Measurements from ENCODE around the gene PAFAH1B1. TPM values are rescaled to one million over a fixed set of nuclear protein-coding genes. Genes with fewer than 3 reads are reported as not detected.

Gene PAFAH1B1
- total RNA-seq, 2 donors from 2014 or later: 39.7 to 60.3 TPM

DNA sequence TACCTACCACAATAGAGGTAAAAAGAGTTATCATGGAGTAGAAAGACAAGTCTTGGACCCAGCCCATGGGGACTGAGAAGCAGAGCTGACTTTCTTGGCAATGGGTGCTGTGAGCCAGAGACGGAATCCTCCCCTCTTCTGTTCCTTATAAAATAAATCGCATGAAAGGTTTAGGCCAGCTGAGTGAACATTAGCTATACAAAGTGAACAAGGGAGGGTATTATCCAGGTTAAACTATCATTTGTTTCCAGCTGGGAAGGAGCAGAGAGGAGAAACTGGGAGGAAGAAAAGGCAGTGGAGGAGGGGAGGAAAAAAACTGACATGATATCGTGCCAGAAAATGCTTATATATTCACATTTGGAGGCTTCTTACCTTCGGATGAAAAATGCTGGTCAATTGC is 13.3 kb upstream of the PAFAH1B1 start:
- no peak overlapping the region for H3K4me3 ChIP-seq
- no peak overlapping the region for H3K27ac ChIP-seq
- intact Hi-C loops (cut with DNase I): no loop called here
- TF ChIP-seq, protein P1, sequence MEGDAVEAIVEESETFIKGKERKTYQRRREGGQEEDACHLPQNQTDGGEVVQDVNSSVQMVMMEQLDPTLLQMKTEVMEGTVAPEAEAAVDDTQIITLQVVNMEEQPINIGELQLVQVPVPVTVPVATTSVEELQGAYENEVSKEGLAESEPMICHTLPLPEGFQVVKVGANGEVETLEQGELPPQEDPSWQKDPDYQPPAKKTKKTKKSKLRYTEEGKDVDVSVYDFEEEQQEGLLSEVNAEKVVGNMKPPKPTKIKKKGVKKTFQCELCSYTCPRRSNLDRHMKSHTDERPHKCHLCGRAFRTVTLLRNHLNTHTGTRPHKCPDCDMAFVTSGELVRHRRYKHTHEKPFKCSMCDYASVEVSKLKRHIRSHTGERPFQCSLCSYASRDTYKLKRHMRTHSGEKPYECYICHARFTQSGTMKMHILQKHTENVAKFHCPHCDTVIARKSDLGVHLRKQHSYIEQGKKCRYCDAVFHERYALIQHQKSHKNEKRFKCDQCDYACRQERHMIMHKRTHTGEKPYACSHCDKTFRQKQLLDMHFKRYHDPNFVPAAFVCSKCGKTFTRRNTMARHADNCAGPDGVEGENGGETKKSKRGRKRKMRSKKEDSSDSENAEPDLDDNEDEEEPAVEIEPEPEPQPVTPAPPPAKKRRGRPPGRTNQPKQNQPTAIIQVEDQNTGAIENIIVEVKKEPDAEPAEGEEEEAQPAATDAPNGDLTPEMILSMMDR (IDR thresholded peaks at IDR 0.05): no peak
- no peak for TF ChIP-seq POLR2A (IDR thresholded peaks at IDR 0.05)
- no peaks in the 10 kb centered on the region for H3K36me3 ChIP-seq (replicated peaks in 1 of 2; ENCODE audit: insufficient read depth in 1 of 2, low read depth in 2 of 2)
- H3K27me3 ChIP-seq: no peaks in the 10 kb centered on the region
- no peak for DNase-seq
- no peaks in the 10 kb centered on the region for H3K9me3 ChIP-seq
- 58% methylated on average over 4 of the region's 4 CpGs for WGBS, 2 donors
- ATAC-seq: no peak
- H3K4me1 ChIP-seq: no peaks in the 10 kb centered on the region

DNA sequence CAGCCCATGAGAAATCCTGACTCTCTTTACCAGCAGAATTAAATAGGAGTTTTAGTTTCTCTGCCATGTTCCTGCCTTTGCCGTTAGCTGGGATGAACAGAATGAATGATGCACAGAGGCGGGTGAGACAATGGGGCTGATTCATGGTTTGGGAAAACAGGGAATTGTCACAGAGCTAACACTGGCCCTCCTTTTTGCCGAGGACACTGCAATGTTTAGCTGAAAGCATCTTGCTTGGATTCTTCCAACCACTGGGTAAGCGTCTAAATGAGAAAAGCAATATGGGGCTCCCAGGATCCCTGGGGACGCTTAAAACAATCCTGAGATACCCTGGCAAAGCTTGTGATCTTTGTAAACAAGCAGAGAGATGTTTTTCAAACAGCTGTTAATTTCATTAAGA is 12.8 kb upstream of the PAFAH1B1 start:
- H3K4me3 ChIP-seq: no peak overlapping the region
- no peak for DNase-seq
- no peaks in the 10 kb centered on the region for H3K4me1 ChIP-seq
- TF ChIP-seq, protein P1 (IDR thresholded peaks at IDR 0.05): no peak
- TF ChIP-seq POLR2A (IDR thresholded peaks at IDR 0.05): no peak
- no peaks in the 10 kb centered on the region for H3K36me3 ChIP-seq (replicated peaks in 1 of 2; ENCODE audit: insufficient read depth in 1 of 2, low read depth in 2 of 2)
- H3K27me3 ChIP-seq: no peaks in the 10 kb centered on the region
- H3K27ac ChIP-seq: no peak overlapping the region
- no peak for ATAC-seq
- intact Hi-C loops (cut with DNase I): no loop called here
- 67 to 69% methylated on average over 5 of the region's 5 CpGs for WGBS, 2 donors
- no peaks in the 10 kb centered on the region for H3K9me3 ChIP-seq

DNA sequence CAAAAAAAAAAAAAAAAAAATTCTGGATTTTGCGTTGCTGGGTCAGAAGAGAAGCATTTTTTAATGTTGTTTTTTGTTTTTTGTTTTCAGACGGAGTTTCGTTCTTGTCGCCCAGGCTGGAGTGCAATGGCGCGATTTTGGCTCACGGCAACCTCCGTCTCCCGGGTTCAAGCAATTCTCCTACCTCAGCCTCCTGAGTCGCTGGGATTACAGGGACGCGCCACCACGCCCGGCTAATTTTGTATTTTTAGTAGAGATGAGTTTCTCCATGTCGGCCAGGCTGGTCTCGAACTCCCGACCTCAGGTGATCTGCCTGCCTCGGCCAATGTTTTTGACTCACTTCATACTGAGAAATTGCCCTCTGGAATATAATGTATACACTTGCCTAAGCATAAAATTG is 11.0 kb upstream of the PAFAH1B1 start:
- H3K27ac ChIP-seq: no peak overlapping the region
- H3K4me1 ChIP-seq: no peaks in the 10 kb centered on the region
- ATAC-seq (no peak), DNase-seq (no peak)
- whole genome bisulfite sequencing, 2 donors: 91 to 96% methylated on average over 18 of the region's 18 CpGs
- H3K27me3 ChIP-seq: no peaks in the 10 kb centered on the region
- no peaks in the 10 kb centered on the region for H3K9me3 ChIP-seq
- no peaks in the 10 kb centered on the region for H3K36me3 ChIP-seq (replicated peaks in 1 of 2; ENCODE audit: insufficient read depth in 1 of 2, low read depth in 2 of 2)
- H3K4me3 ChIP-seq: no peak overlapping the region
- TF ChIP-seq, protein P1 (IDR thresholded peaks at IDR 0.05): no peak
- no peak for TF ChIP-seq POLR2A (IDR thresholded peaks at IDR 0.05)
- intact Hi-C loops (cut with DNase I): no loop called here

DNA sequence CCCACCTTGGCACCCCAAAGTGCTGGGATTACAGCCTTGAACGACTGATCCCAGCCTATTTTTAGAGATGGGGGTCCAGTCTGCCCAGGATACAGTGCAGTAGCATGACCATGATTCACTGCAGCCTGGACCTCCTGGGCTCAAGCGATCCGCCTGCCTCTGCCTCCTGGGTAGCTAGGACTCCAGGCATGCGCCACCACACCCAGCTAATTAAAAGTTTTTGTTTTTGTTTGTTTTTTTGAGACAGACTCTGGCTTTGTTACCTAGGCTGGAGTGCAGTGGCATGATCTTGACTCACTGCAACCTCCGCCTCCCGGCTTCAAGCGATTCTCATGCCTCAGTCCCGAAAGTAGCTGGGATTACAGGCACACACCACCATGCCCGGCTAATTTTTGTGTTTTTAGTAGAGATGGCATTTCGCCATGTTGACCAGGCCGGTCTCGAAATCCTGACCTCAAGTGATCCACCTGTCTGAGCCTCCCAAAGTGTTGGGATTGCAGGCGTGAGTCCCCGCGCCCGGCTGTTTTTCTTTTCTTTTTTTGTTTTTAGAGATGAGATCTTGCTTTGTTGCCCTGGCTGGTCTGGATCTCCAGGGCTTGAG is 2.3 kb upstream of the PAFAH1B1 start:
- WGBS, 2 donors: 92 to 95% methylated on average over 15 to 16 of the region's 16 CpGs
- no peak overlapping the region for H3K4me3 ChIP-seq
- TF ChIP-seq, protein P1 (IDR thresholded peaks at IDR 0.05): no peak
- no peak for TF ChIP-seq POLR2A (IDR thresholded peaks at IDR 0.05)
- no peaks in the 10 kb centered on the region for H3K36me3 ChIP-seq (replicated peaks in 1 of 2; ENCODE audit: insufficient read depth in 1 of 2, low read depth in 2 of 2)
- intact Hi-C loops (cut with DNase I): loop anchor here (10.0 kb wide), 1 partner anchor 114 kb away; no protein-coding TSS in a partner anchor
- ATAC-seq: no peak
- H3K9me3 ChIP-seq: no peaks in the 10 kb centered on the region
- H3K4me1 ChIP-seq: peaks cover 20% of the 10 kb centered on the region
- H3K27me3 ChIP-seq: no peaks in the 10 kb centered on the region
- no peak for DNase-seq
- no peak overlapping the region for H3K27ac ChIP-seq
